Measurements from ENCODE around the gene DAZAP1.
A peak's percentile ranks its signal among the peaks of the same experiment; 100 is the strongest.

Gene DAZAP1

DNA sequence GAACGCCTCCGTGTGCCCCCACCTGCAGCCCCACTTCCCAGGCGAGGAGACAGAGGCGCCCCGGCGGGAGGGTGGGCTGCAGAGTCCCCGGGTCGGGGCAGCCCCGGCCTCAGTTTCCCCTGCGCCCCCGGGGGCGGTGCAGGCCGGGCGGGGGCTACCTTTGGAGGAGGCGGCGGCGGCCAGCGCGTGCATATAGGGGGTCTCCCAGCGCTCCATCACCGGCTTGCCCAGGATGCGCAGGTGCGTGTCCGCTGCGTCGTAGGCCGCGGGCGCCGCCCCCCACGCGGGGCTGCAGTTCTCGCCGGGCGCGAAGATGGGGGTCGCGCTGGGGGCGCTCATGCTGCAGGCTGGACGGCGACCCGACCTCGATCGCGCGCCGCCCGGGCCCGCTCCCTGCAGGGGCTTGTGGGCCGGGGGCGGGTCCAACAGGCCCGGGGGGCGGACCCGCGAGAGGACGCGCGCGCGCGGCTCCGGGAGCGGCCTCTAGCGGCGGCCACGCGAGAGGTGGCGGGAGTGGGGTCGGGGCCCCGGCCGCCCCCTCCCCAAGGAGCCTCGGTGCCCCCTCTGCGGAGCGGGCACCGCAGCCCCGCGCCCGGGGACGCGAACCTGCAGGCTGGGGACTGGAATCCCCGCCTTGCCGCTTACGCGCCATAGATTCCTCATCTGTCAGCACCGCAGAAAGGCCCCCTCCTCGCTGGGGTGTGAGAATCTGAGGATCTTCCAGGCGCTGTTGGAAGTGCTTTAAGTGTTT lies 6.1 kb upstream of the DAZAP1 start, which contains the start of gene GAMT:
GAMT (minus strand) TSS at position 405 of the 751 bp plus-strand sequence; CDS start at position 339, 66 bp downstream.
- H3K27ac ChIP-seq = peak within 1 kb of the TSS; percentile 81
- ChIA-PET CTCF (no interaction called here), POLR2A (ENCODE audit: low non-redundant PET) (no interaction called here)
- no peak for DNase-seq (ENCODE audit: low spot score)
- TF ChIP-seq, protein P1, sequence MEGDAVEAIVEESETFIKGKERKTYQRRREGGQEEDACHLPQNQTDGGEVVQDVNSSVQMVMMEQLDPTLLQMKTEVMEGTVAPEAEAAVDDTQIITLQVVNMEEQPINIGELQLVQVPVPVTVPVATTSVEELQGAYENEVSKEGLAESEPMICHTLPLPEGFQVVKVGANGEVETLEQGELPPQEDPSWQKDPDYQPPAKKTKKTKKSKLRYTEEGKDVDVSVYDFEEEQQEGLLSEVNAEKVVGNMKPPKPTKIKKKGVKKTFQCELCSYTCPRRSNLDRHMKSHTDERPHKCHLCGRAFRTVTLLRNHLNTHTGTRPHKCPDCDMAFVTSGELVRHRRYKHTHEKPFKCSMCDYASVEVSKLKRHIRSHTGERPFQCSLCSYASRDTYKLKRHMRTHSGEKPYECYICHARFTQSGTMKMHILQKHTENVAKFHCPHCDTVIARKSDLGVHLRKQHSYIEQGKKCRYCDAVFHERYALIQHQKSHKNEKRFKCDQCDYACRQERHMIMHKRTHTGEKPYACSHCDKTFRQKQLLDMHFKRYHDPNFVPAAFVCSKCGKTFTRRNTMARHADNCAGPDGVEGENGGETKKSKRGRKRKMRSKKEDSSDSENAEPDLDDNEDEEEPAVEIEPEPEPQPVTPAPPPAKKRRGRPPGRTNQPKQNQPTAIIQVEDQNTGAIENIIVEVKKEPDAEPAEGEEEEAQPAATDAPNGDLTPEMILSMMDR (conservative IDR thresholded peaks at IDR 0.05; ENCODE audit: low read depth) = peak; percentile 69

DNA sequence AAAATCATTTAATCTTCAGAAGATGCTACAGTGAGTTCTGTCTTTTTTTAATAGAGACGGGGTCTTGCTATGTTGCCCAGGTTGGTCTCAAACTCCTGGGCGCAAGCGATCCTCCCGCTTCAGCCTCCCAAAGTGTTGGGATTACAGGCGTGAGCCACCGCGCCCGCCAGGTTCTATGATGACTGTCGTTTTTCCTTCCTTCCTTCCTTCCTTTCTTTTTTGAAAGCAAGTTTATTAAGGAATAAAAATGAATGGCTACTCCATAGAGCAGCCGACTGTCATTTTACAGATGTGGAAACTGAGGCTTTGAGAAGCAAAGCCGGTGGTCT lies 5.5 kb upstream of the DAZAP1 start:
- TF ChIP-seq, protein P1 (conservative IDR thresholded peaks at IDR 0.05; ENCODE audit: low read depth) = no peak
- ChIA-PET POLR2A (ENCODE audit: low non-redundant PET) (no interaction called here), CTCF (no interaction called here)
- peak overlapping the region; percentile 81 for H3K27ac ChIP-seq
- no peak for DNase-seq (ENCODE audit: low spot score)

DNA sequence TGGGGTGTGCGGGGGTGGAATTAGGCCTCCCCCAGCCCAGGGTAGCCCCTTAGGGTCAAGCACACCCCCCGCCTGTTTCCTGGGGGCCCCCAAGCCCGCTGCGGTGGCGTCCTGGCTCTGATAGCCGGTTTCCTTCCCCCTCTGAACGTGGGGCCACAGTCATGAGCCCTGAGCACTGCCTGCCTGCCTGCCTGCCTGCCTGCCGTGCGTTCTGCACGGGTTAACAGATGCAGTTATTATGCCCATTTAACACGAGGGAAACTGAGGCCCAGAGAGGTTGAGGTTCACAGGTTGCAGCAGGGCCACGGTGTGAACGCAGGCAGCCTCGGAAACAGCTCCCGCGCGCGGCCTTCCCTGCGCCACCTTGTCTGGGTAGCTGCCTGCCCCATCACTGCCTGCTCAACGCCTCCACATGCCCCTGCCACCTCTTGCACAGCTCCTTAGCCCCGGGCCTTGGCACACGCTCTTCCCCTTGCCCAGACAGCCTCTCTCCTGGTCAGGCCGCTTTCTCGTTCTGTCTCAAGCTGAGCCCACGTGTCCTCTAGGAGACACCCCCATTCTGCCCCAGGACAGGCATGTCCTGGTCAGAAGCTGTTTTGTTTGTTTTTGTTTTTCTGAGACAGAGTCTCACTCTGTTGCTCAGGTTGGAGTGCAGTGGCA lies 4.8 kb upstream of the DAZAP1 start:
- TF ChIP-seq, protein P1 (conservative IDR thresholded peaks at IDR 0.05; ENCODE audit: low read depth) = no peak
- ChIA-PET CTCF (interaction anchor here (0.9 to 1.2 kb wide), 2 partner anchors 43 to 51 kb away, joined by 3 read pairs; no protein-coding TSS in a partner anchor), POLR2A (ENCODE audit: low non-redundant PET) (interaction anchor here (0.6 kb wide), 1 partner anchor 8 kb away, joined by 7 read pairs; no protein-coding TSS in a partner anchor)
- peak; percentile 46 for DNase-seq (ENCODE audit: low spot score)
- peak overlapping the region; percentile 81 for H3K27ac ChIP-seq

DNA sequence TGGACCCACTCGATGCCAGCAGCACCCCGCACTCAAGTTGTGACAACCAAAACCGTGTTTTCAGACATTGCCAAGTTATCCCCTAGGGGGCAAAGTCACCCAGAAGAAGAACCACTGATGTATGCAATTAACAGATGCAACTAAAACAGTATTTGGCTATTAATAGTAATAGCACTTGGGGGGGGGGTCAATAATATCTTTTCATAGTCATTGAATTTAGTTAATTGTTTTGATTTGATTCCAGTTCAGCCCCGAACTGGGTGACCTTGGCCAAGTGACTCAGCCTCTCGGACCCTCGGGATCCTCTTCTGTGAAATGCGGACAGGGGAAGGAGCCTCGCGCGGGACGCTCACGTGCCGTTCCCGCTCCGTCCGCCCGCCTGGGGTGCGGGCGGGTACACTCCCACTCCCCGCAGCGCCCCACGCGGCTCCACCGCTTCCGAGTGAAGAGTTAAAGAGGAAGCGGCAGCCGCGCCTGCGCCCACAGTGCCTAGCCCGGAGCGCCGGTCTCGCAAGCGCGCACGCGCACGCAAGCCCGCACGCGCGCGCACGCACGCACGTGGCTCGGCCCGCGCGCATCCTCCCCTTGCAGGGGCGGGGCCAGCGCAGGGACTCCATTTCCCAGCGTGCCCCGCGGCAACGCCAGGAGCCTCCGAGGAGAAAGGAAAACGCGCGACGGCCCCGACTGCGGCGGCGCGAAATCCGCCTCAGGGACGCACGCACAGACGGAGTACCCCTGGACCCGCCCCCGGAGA lies 435 bp upstream of the DAZAP1 start:
- DNase-seq (ENCODE audit: low spot score) = peak; percentile 93
- TF ChIP-seq, protein P1 (conservative IDR thresholded peaks at IDR 0.05; ENCODE audit: low read depth) = peak; percentile 58
- CTCF ChIA-PET = interaction anchor here (0.6 kb wide), 1 partner anchor 503 kb away, joined by 7 read pairs; no protein-coding TSS in a partner anchor
- POLR2A ChIA-PET (ENCODE audit: low non-redundant PET) = no interaction called here
- H3K27ac ChIP-seq = peak overlapping the region; percentile 96

DNA sequence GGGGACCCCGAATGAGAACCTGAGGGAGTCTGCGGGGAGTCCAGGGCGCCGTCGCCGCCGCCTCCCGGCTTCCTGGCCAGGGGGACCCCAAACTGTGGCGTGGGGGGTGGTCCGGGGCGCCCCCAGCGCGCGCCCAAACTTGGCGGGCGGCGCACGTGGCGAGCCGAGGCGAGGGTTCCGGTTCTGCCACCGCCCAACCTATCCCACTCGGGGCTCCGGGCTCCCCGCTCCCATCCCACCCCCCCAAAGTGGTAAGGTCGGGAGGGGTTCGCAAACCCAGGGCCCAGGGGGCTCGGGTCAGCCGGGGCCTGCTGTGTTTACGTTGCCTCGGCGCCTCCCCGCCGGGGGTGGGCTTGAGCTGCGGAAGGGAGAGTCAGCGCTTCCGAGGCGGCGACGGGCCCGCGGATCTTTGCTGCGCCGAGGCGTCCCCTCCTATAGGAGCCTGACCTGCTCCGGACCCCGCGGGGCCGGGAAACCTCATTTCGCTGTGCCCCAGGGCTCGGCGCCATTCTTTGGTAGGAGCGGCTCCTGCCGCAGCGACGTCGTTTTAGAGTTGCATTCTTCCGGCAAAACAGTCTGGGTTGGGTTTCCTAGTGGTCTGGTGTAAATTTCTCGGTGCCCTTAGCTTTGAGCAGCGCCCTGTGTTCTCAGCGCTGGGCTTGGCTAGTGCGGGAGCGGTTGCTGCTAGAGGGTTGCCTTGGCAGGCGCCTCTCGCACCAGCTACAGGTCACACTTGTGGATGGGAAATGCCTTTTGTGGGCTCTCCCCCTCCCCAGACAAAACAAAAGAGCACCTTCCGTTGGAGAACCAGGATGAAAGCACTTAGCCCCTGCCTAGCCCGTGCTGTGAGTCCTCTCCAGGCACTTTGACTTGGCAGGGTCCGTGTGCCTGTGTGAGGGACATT lies 1.2 kb downstream of the DAZAP1 start:
- peak overlapping the region; percentile 96 for H3K27ac ChIP-seq
- ChIA-PET CTCF (no interaction called here), POLR2A (ENCODE audit: low non-redundant PET) (no interaction called here)
- no peak for DNase-seq (ENCODE audit: low spot score)
- TF ChIP-seq, protein P1 (conservative IDR thresholded peaks at IDR 0.05; ENCODE audit: low read depth) = no peak

All from RWPE1 (cell line).